HG03342 (cell line): ENCODE data around the gene ADAMTSL3.

Source experiments
- ATAC-seq: cut with Tn5 transposase; IDR thresholded peaks from one replicate; pipeline ENCODE4 v1.9.1; 2021; ENCODE audit warnings: mild to moderate bottlenecking, moderate library complexity; ENCODE audit not compliant: unreplicated experiment

The ADAMTSL3 gene

GRCh38 chr15:83866692-83867091 lies 212.8 kb downstream of the ADAMTSL3 start:
- no peak for ATAC-seq

GRCh38 chr15:83869341-83869740 lies 215.4 kb downstream of the ADAMTSL3 start:
- ATAC-seq: no peak

- ATAC-seq: peak; percentile 70
These were observed 218.1 kb downstream of the ADAMTSL3 start for GRCh38 chr15:83871808-83872559.

- no peak for ATAC-seq
These were observed 220.0 kb downstream of the ADAMTSL3 start for GRCh38 chr15:83873966-83874365.

GRCh38 chr15:83880529-83880928 lies 226.6 kb downstream of the ADAMTSL3 start:
- ATAC-seq: no peak

- no peak for ATAC-seq
These were observed 227.2 kb downstream of the ADAMTSL3 start for GRCh38 chr15:83881156-83881555.

GRCh38 chr15:83886321-83886720 lies 232.4 kb downstream of the ADAMTSL3 start:
- no peak for ATAC-seq

GRCh38 chr15:83887404-83887803 lies 233.5 kb downstream of the ADAMTSL3 start:
- no peak for ATAC-seq

- no peak for ATAC-seq
These were observed 234.0 kb downstream of the ADAMTSL3 start for GRCh38 chr15:83887961-83888360.

GRCh38 chr15:83889995-83890394 lies 236.1 kb downstream of the ADAMTSL3 start:
- ATAC-seq: no peak

GRCh38 chr15:83890587-83890986 lies 236.7 kb downstream of the ADAMTSL3 start:
- ATAC-seq: no peak

GRCh38 chr15:83892498-83892897 lies 238.6 kb downstream of the ADAMTSL3 start:
- ATAC-seq: no peak

- no peak for ATAC-seq
These were observed 239.4 kb downstream of the ADAMTSL3 start for GRCh38 chr15:83893308-83893707.

GRCh38 chr15:83897037-83897436 lies 243.1 kb downstream of the ADAMTSL3 start:
- ATAC-seq: no peak

- ATAC-seq: no peak
These were observed 244.4 kb downstream of the ADAMTSL3 start for GRCh38 chr15:83898361-83898760.

GRCh38 chr15:83899670-83900069 lies 245.7 kb downstream of the ADAMTSL3 start:
- ATAC-seq: no peak

- no peak for ATAC-seq
These were observed 250.5 kb downstream of the ADAMTSL3 start for GRCh38 chr15:83904107-83905040.

GRCh38 chr15:83905556-83906273 lies 251.8 kb downstream of the ADAMTSL3 start:
- ATAC-seq: no peak

GRCh38 chr15:83911345-83911744 lies 257.4 kb downstream of the ADAMTSL3 start:
- ATAC-seq: no peak

- no peak for ATAC-seq
These were observed 258.4 kb downstream of the ADAMTSL3 start for GRCh38 chr15:83912343-83912742.

GRCh38 chr15:83913034-83913632 lies 259.2 kb downstream of the ADAMTSL3 start:
- no peak for ATAC-seq
